Measurements from ENCODE around the gene SPDYA. TPM values are rescaled to one million over a fixed set of nuclear protein-coding genes. Genes with fewer than 3 reads are reported as not detected.

SPDYA gene
- total RNA-seq, 1 experiment from 2014 or later = 0.87 TPM

- ChIA-PET POLR2A (interaction anchor here (0.5 kb wide), 1 partner anchor 35 kb away, joined by 4 read pairs; no protein-coding TSS in a partner anchor), CTCF (no interaction called here)
- H3K27me3 ChIP-seq (ENCODE audit: control insufficient read depth, insufficient read depth, low read length) = peaks cover 2% of the 10 kb centered on the region; the same call in 1 of the 2 replicates
- BruUV-seq (replicated peaks) = TSS peak; percentile 98
- DNase-seq (ENCODE audit: low read depth, low spot score) (peak; percentile 90), ATAC-seq (peak; percentile 99)
- in situ Hi-C loops (cut with HindIII; ENCODE audit: low pct_unique_long_range_greater_than_20kb, low sequenced_read_pairs) = no loop called here
- peaks cover 10% of the 10 kb centered on the region; the same call in 1 of the 2 replicates for H3K4me1 ChIP-seq (ENCODE audit: control insufficient read depth, insufficient read depth, low read length)
- H3K4me3 ChIP-seq (ENCODE audit: low read depth in 2 of 2, low read length in 2 of 2) = peak within 1 kb of the TSS; percentile 85 to 95
- peak; percentile 76; the same call in 1 of the 2 replicates for TF ChIP-seq SIN3A (IDR thresholded peaks at IDR 0.05; ENCODE audit: borderline replicate concordance, insufficient read depth, low read depth, low read length)
- no peak for TF ChIP-seq CTCF (IDR thresholded peaks at IDR 0.05)
- no peak for TF ChIP-seq TCF7L2 (IDR thresholded peaks at IDR 0.05; ENCODE audit: low read depth, low read length)
- peak in 1 of 2 experiments; percentile 7; a peak in 1 of 4 replicates for TF ChIP-seq REST (IDR thresholded peaks at IDR 0.05; ENCODE audit: insufficient read depth in 1 of 2, low read depth in 2 of 2, low read length in 1 of 2)
- peak; percentile 96 for TF ChIP-seq POLR2AphosphoS5 (IDR thresholded peaks at IDR 0.05; ENCODE audit: low read depth, low read length)
- peak within 1 kb of the TSS; percentile 89 for H3K27ac ChIP-seq (ENCODE audit: low read length)
- intact Hi-C loops (cut with micrococcal nuclease; ENCODE audit: unreplicated experiment) = no loop called here
- no peaks in the 10 kb centered on the region for H3K9me3 ChIP-seq (ENCODE audit: control insufficient read depth, insufficient read depth, low read depth, low read length)
- H3K36me3 ChIP-seq (ENCODE audit: control insufficient read depth, insufficient read depth, low read length) = peaks cover 7% of the 10 kb centered on the region; the same call in 1 of the 2 replicates
These were observed 59.7 kb downstream of the SPDYA start, which contains the start of gene TRMT61B for GRCh38 chr2:28870146-28870891. TRMT61B (minus strand) TSS chr2:28870309; CDS start chr2:28870277, 32 bp downstream.

GRCh38 chr2:28871620-28872019, 61.0 kb downstream of the SPDYA start:
- ChIA-PET POLR2A (interaction anchor here (0.7 kb wide), 1 partner anchor 21 kb away, joined by 5 read pairs; no protein-coding TSS in a partner anchor), CTCF (no interaction called here)
- no TSS peak for BruUV-seq (replicated peaks)
- TF ChIP-seq SIN3A (IDR thresholded peaks at IDR 0.05; ENCODE audit: borderline replicate concordance, insufficient read depth, low read depth, low read length) = no peak
- TF ChIP-seq REST (IDR thresholded peaks at IDR 0.05; ENCODE audit: insufficient read depth in 1 of 2, low read depth in 2 of 2, low read length in 1 of 2) = no peak
- no peak for TF ChIP-seq POLR2AphosphoS5 (IDR thresholded peaks at IDR 0.05; ENCODE audit: low read depth, low read length)
- TF ChIP-seq CTCF (IDR thresholded peaks at IDR 0.05) = no peak
- TF ChIP-seq TCF7L2 (IDR thresholded peaks at IDR 0.05; ENCODE audit: low read depth, low read length) = no peak
- H3K4me3 ChIP-seq (ENCODE audit: low read depth in 2 of 2, low read length in 2 of 2) = no peak overlapping the region
- H3K36me3 ChIP-seq (ENCODE audit: control insufficient read depth, insufficient read depth, low read length) = peaks cover 7% of the 10 kb centered on the region; the same call in 1 of the 2 replicates
- intact Hi-C loops (cut with micrococcal nuclease; ENCODE audit: unreplicated experiment) = no loop called here
- in situ Hi-C loops (cut with HindIII; ENCODE audit: low pct_unique_long_range_greater_than_20kb, low sequenced_read_pairs) = no loop called here
- H3K27ac ChIP-seq (ENCODE audit: low read length) = no peak overlapping the region
- no peaks in the 10 kb centered on the region for H3K9me3 ChIP-seq (ENCODE audit: control insufficient read depth, insufficient read depth, low read depth, low read length)
- H3K27me3 ChIP-seq (ENCODE audit: control insufficient read depth, insufficient read depth, low read length) = peaks cover 7% of the 10 kb centered on the region; the same call in 1 of the 2 replicates
- no peak for ATAC-seq
- DNase-seq (ENCODE audit: low read depth, low spot score) = no peak
- peaks cover 10% of the 10 kb centered on the region; the same call in 1 of the 2 replicates for H3K4me1 ChIP-seq (ENCODE audit: control insufficient read depth, insufficient read depth, low read length)
